Activated CD4-positive, alpha-beta memory T cell treated with anti-CD3 and anti-CD28 coated beads, Interleukin-2, amount 10 ng/mL, durations not matched to agents 7 days and 5 days (primary cell): Measurements from ENCODE around the gene ANKRD36. TPM values are rescaled to one million over a fixed set of nuclear protein-coding genes. Genes with fewer than 3 reads are reported as not detected.
"Not testable (repeated sequence)": the region's sequence is repeated elsewhere in the genome, so short reads cannot be mapped to it uniquely, and the experiment has no call there.

Source experiments
- CTCF ChIA-PET: fragments of 350-600 bp; sonication (Branson Sonifier 250); formaldehyde crosslinking; loops from one replicate; lab custom pipeline; 2021; ENCODE audit warnings: antibody characterized with exemption, inconsistent platforms; lab: Charles Lee
- POLR2A ChIA-PET: fragments of 350-600 bp; sonication (Branson Sonifier 250); formaldehyde crosslinking; loops from one replicate; lab custom pipeline; 2021; ENCODE audit warnings: antibody characterized with exemption; lab: Charles Lee
- DNase-seq: peaks from one replicate; pipeline ENCODE4 v3.0.0-alpha.2; 2020
- H3K27ac Mint-ChIP-seq: one replicate; pipeline ENCODE4 v1.8.0; 2021; ENCODE audit warnings: mild to moderate bottlenecking, mixed read lengths
- H3K27me3 Mint-ChIP-seq: one replicate; pipeline ENCODE4 v1.8.0; 2021; ENCODE audit warnings: mixed read lengths
- H3K36me3 Mint-ChIP-seq: one replicate; pipeline ENCODE4 v1.8.0; 2021; ENCODE audit warnings: low read depth, mixed read lengths
- H3K4me1 Mint-ChIP-seq: one replicate; pipeline ENCODE4 v1.8.0; 2021; ENCODE audit warnings: mixed read lengths
- H3K4me3 Mint-ChIP-seq: one replicate; pipeline ENCODE4 v1.8.0; 2021; ENCODE audit warnings: mild to moderate bottlenecking, mixed read lengths
- H3K9me3 Mint-ChIP-seq: one replicate; pipeline ENCODE4 v1.8.0; 2021; ENCODE audit warnings: mixed read lengths
- total RNA-seq, 2 experiments: library from RNA; stranded (reverse); gene quantifications; one replicate each; pipeline ENCODE4 v1.2.3, GENCODE V29; 2021

Gene ANKRD36
- total RNA-seq, 2 experiments from 2014 or later = 45.1 to 51.1 TPM

DNA sequence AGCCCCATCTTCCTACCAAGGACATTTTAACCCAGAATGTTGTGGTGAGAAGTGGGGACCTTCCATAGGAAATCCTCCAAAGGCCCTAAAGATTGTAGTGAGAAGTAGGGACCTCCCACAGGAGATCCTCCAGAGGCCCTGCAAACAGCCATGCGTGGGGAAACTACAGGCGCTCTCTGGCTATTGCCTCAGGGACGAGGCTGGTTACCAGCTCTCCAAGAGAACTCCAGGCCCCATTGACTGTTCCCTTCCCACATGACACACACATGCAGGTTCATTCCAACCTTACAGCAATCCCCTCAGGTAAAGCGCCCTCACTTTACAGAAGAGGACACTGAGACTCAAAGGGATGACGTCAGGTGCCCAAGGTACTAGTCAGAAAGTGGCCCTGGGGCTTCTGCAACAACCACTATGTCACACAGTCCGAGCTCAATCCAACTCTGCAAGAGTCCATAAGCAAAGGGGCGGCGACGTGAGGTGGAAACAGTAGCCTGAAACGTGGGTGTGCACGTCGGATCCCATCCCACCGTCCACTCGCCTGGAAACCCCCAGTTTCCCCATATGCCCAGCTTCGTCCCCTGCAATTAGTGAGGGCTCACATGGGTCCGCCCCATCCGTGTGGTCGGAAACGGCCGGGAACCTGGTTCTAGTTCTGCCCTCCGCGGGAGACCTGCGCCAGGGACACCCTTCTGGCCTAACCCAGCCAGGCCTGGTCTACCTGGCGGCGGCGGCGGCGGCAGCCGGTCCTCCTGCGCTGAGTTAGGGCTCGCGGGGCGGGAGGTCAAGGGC, 18.8 kb upstream of the ANKRD36 start:
- Mint-ChIP-seq H3K4me1 (peaks cover 10% of the 10 kb centered on the region), H3K4me3 (peak overlapping the region; percentile 44)
- H3K27me3 Mint-ChIP-seq, CTCF ChIA-PET, POLR2A ChIA-PET, DNase-seq, H3K36me3 Mint-ChIP-seq, H3K27ac Mint-ChIP-seq, H3K9me3 Mint-ChIP-seq: not testable (repeated sequence)

DNA sequence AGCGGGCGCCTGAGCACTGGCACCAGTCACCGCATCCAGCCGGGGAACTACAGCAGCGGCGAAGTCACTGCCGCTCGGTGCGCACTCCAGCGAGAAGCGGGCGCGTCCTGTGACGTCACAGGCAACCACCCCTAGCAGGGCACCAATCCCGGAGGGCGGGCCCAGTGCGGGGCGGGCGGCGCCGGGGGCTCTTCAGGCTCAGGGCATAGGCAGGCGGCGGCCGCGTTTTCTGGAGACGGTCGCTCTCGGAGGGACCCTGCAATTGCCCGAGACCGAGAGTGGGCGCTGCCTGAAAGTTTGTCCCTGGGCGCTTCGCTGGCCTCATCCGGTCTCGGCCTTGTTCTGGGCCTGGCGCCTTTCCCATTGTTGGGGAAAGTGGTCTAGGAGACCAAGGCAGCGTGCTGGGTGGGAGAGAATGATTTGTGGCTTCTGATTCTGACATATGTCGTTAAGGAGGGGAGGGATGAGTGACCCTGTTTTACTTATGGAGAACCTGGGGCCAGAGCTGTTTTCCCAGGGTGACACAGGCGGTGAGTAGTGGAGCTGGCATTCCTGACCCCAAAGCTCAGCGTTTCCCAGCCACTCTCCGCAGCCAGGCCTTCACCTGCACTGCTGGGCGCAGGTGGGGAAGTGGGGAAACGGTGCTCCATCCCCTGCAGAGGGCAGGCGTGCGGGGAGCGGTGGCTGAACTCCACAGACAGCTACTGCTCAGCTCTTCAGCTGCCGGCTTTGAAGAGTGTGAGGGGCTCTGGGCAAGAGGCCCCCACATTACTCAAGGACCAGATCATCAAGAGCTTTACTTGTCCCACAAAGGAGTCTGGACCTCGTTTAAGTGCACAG, 18.0 kb upstream of the ANKRD36 start, which contains the start of gene FAHD2B:
Gene FAHD2B (minus strand): TSS at position 111 of the 840 bp plus-strand sequence. CDS start 3,176 bp downstream, outside the sequence.
- not testable (repeated sequence) for H3K9me3 Mint-ChIP-seq, H3K36me3 Mint-ChIP-seq, H3K27me3 Mint-ChIP-seq
- Mint-ChIP-seq H3K27ac (peak within 1 kb of the TSS; percentile 45), H3K4me1 (peaks cover 10% of the 10 kb centered on the region), H3K4me3 (peak within 1 kb of the TSS; percentile 62)
- CTCF ChIA-PET = interaction anchor here (0.8 to 1.9 kb wide), 2 partner anchors 18 to 237 kb away, joined by 3 to 6 read pairs; partner anchors contain the start of genes ANKRD36 and ANKRD39
- POLR2A ChIA-PET = interaction anchor here (1.5 kb wide), 1 partner anchor 18 kb away, joined by 7 read pairs; the partner anchor contains the start of gene ANKRD36
- peak; percentile 89 for DNase-seq

DNA sequence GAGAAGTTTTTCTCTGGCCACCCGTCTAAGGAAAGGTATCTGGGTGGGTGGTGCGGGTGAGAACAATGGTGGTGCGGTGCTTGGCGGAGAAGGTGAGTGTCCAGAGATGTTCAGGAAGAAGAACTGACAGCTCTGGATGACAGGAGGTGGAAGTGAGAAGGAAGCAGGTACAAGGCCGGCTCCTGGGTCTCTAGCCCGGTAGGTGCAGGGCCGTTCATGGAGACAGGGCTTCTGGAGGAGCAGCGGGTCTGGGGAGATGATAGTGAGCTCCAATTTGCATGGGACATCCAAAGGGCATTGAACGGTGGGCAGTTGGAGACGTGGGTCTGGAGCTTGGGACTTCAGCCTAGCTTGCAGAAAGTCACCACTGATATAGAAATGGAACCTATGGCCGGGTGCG, 17.3 kb upstream of the ANKRD36 start:
- POLR2A ChIA-PET = interaction anchor here (1.5 kb wide), 1 partner anchor 17 kb away, joined by 7 read pairs; the partner anchor contains the start of gene ANKRD36

DNA sequence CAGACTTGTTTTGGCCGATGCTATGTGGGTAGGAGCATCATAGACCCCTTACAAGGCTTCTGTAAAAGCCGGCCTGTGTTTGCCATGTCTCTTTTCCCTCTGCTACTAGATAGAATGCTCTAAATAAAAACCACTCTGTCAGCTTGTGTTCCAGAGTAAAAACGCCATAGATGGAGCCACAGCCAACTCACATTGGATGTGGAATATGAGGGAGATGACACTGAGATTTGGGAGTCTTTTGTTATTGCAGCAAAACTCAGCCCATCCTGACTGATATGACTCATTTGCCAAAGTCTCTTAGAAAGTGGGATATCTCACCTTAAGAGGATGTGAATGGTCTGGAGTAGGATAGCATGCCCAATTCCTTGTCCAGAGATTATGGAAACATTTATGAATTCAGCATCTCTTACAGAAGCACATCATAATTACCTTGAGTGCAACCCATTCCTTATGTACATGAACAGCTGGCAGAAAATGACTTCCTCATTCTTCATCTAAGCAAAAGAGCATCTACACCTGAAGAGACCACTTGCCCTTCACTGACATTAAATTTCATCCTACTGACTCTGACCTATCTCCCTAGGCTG, 14.1 kb upstream of the ANKRD36 start:
- POLR2A ChIA-PET, H3K9me3 Mint-ChIP-seq, CTCF ChIA-PET, H3K4me3 Mint-ChIP-seq, H3K4me1 Mint-ChIP-seq, DNase-seq, H3K27ac Mint-ChIP-seq, H3K36me3 Mint-ChIP-seq: not testable (repeated sequence)
- H3K27me3 Mint-ChIP-seq = peaks cover 22% of the 10 kb centered on the region

More for the DNA sequence above, 17.3 kb upstream of the ANKRD36 start:
- H3K27ac Mint-ChIP-seq = no peak overlapping the region
- no peak for DNase-seq
- CTCF ChIA-PET = interaction anchor here (0.7 to 1.9 kb wide), 2 partner anchors 17 to 135 kb away, joined by 3 to 6 read pairs; partner anchors contain the start of gene ANKRD36
- peak overlapping the region; percentile 62 for H3K4me3 Mint-ChIP-seq
- peaks cover 10% of the 10 kb centered on the region for H3K4me1 Mint-ChIP-seq
- peaks cover 4% of the 10 kb centered on the region for H3K9me3 Mint-ChIP-seq
- H3K27me3 Mint-ChIP-seq = peaks cover 11% of the 10 kb centered on the region
- H3K36me3 Mint-ChIP-seq = no peaks in the 10 kb centered on the region

DNA sequence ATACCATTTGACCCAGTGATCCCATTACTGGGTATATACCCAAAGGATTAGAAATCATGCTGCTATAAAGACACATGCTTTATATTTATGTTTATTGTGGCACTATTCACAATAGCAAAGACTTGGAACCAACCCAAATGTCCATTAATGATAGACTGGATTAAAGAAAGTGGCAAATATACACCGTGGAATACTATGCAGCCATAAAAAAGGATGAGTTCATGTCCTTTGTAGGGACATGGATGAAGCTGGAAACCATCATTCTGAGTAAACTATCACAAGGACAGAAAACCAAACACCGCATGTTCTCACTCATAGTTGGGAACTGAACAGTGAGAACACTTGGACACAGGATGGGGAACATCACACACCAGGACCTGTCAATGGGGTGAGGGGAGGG, 6.1 kb upstream of the ANKRD36 start:
- H3K36me3 Mint-ChIP-seq, CTCF ChIA-PET, H3K4me3 Mint-ChIP-seq, DNase-seq, H3K27ac Mint-ChIP-seq, POLR2A ChIA-PET, H3K9me3 Mint-ChIP-seq, H3K4me1 Mint-ChIP-seq: not testable (repeated sequence)
- peaks cover 44% of the 10 kb centered on the region for H3K27me3 Mint-ChIP-seq

DNA sequence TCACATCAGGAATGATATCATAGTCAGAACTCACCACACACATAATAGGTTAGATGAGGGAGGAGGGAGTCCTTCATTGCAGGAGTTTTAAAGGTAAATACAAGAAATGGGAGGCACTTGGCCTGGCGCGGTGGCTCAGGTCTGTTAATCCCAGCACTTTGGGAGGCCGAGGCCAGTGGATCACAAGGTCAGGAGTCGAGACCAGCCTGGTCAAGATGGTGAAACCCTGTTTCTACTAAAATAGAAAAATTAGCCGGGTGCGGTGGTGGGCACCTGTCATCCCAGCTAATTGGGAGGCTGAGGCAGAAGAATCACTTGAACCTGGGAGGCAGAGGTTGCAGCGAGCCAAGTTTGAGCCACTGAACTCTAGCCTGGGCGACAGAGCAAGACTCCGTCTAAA, 1.7 kb upstream of the ANKRD36 start:
- not testable (repeated sequence) for H3K9me3 Mint-ChIP-seq, H3K4me1 Mint-ChIP-seq, H3K36me3 Mint-ChIP-seq, DNase-seq, H3K4me3 Mint-ChIP-seq, H3K27ac Mint-ChIP-seq
- H3K27me3 Mint-ChIP-seq = peaks cover 26% of the 10 kb centered on the region
- ChIA-PET CTCF (interaction anchor here (1.2 to 4.0 kb wide), 7 partner anchors 102 to 704 kb away, joined by 3 to 42 read pairs (median 5); partner anchors contain the start of gene ANKRD39), POLR2A (interaction anchor here (2.8 to 2.9 kb wide), 2 partner anchors 149 to 295 kb away, joined by 11 to 23 read pairs; partner anchors contain the start of gene CNNM3)

DNA sequence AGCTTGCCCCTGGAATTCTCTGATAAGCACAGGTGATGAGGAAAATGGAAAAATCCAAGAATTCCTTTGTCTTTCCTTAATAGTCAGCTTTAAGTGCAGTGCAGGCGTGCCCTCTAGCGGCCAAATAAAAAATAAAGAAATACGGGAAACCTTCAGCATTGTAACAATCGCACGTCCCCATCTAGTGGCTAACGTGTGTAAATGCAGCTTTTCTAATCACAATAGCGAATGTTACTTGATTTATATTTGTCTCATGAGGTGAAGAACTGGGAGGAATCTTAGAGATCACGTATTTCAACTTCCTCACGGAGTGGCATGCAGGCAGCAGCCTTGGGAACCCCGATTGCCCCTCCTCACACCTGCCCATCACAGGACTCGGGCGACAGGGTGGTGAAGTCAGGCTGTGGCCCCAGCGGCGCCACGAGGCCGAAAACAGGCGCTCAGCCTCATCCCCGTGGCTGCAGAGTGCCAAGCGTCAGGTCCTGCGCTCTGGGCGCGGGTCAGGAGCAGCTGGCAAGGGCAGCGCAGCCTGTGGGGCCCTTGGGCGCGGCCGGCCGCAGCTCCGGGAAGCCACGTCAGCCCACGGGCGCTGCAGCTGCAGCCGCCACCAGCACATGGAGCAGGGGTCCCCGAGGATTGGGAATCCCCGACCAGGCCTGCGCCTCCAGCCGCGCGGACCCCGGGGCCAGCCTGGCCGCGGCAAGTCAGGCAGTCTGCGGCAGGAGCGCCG, 468 bp upstream of the ANKRD36 start:
- Mint-ChIP-seq H3K4me3 (peak overlapping the region; percentile 90), H3K27me3 (peaks cover 20% of the 10 kb centered on the region), H3K4me1 (peaks cover 11% of the 10 kb centered on the region), H3K27ac (peak overlapping the region; percentile 97)
- ChIA-PET POLR2A (interaction anchor here (1.0 to 2.9 kb wide), 6 partner anchors 17 to 297 kb away, joined by 3 to 23 read pairs (median 11); partner anchors contain the start of genes ANKRD39, CNNM3 and SEMA4C), CTCF (interaction anchor here (0.8 to 4.0 kb wide), 21 partner anchors 17 to 705 kb away, joined by 3 to 42 read pairs (median 4); partner anchors contain the start of genes ANKRD39 and CNNM3)
- H3K9me3 Mint-ChIP-seq, H3K36me3 Mint-ChIP-seq: not testable (repeated sequence)
- peak; percentile 61 for DNase-seq

DNA sequence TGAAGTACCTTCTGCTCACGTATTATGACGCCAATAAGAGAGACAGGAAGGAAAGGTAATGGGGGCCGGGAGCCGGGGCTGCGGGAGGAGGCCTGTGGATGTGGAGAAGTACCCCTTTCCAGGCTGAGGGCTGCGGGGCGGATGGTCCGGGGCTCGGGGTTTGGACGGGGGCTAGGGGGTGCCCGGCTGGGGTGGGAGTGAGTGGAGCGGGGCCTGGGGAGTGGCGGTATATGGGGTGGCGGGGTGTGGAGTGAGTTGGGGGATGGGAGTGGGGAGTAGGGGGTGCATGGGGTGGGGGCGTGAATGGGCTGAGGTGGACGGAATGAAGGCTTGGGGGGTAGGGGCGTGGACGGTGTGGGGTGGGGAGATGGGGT, 916 bp downstream of the ANKRD36 start:
- Mint-ChIP-seq H3K4me1 (peaks cover 11% of the 10 kb centered on the region), H3K27me3 (peaks cover 15% of the 10 kb centered on the region), H3K4me3 (peak overlapping the region; percentile 97), H3K27ac (peak overlapping the region; percentile 99)
- not testable (repeated sequence) for H3K9me3 Mint-ChIP-seq, DNase-seq, H3K36me3 Mint-ChIP-seq
- CTCF ChIA-PET = interaction anchor here (1.2 to 4.0 kb wide), 4 partner anchors 151 to 297 kb away, joined by 5 to 42 read pairs (median 10); partner anchors contain the start of genes ANKRD39 and CNNM3
- POLR2A ChIA-PET = interaction anchor here (2.3 to 2.9 kb wide), 5 partner anchors 18 to 298 kb away, joined by 7 to 23 read pairs (median 11); partner anchors contain the start of genes ANKRD39, CNNM3 and SEMA4C

DNA sequence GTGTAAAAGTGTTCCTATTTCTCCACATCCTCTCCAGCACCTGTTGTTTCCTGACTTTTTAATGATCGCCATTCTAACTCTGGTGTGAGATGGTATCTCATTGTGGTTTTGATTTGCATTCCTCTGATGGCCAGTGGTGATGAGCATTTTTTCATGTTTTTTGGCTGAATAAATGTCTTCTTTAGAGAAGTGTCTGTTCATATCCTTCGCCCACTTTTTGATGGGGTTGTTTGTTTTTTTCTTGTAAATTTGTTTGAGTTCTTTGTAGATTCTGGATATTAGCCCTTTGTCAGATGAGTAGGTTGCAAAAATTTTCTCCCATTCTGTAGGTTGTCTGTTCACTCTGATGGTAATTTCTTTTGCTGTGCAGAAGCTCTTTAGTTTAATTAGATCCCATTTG, 16.1 kb downstream of the ANKRD36 start:
- H3K9me3 Mint-ChIP-seq, POLR2A ChIA-PET, DNase-seq, H3K4me3 Mint-ChIP-seq, CTCF ChIA-PET, H3K27me3 Mint-ChIP-seq, H3K27ac Mint-ChIP-seq, H3K4me1 Mint-ChIP-seq: not testable (repeated sequence)
- peaks cover 40% of the 10 kb centered on the region for H3K36me3 Mint-ChIP-seq

DNA sequence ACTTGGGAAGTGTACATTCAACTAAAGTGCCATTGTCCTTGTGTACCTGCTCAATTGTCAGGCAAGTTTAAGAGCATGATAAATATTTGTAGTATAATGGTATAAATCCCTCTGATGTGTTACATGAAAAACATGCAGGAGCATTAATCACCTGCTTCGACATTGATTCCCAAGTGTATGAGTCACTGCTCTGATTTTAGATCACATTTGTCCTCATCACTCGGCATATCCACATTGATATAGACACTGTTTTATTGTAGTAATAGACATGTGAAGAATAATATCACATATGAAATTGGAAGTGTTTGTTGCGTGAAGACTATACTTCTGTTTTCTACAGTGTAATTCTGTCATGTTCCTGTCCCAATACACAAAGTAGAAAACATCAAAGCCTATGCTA, 31.1 kb downstream of the ANKRD36 start:
- DNase-seq, H3K27ac Mint-ChIP-seq, H3K27me3 Mint-ChIP-seq, H3K4me3 Mint-ChIP-seq, CTCF ChIA-PET, H3K4me1 Mint-ChIP-seq, H3K9me3 Mint-ChIP-seq, POLR2A ChIA-PET: not testable (repeated sequence)
- H3K36me3 Mint-ChIP-seq = peaks cover 31% of the 10 kb centered on the region

DNA sequence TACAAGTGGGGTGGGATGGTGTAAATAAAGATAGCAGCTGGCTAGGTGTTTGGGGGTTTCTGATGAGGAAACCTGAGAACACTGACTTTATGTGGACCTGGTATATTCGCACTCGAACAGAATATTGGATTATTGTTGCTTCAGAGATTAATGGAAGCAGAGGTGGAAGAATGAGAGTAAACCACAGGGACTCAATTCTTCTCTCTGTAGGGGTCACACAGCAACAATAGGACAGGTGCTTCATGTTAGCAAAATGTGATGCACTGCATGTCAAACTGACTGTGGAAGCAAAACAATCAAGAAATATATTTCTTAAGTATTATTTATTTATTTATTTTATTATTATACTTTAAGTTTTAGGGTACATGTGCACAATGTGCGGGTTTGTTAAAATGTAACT, 53.6 kb downstream of the ANKRD36 start:
- DNase-seq, H3K4me3 Mint-ChIP-seq, H3K4me1 Mint-ChIP-seq, H3K27me3 Mint-ChIP-seq, H3K27ac Mint-ChIP-seq, CTCF ChIA-PET, POLR2A ChIA-PET: not testable (repeated sequence)
- peaks cover 55% of the 10 kb centered on the region for H3K36me3 Mint-ChIP-seq
- peaks cover 16% of the 10 kb centered on the region for H3K9me3 Mint-ChIP-seq

DNA sequence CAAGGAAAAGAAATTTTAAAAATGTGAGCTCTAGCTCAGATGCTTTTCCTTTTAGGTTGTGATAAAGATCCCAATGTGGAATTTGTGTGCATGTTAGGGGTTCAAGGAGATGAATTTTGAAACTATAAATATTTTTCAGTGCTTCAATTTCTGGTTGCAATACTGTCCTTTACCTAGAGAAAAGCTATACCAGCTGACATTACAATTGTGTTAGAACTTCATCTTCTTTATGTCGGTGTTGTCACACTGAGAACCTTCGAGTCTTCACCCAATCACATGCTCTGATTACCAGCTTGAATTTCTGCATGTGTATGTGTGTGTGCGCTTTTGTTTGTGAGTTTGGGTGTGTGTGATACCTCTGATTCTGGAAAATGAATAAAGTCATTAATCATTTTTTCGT, 55.0 kb downstream of the ANKRD36 start:
- DNase-seq, H3K4me3 Mint-ChIP-seq, H3K27ac Mint-ChIP-seq, CTCF ChIA-PET, H3K4me1 Mint-ChIP-seq, POLR2A ChIA-PET, H3K27me3 Mint-ChIP-seq: not testable (repeated sequence)
- Mint-ChIP-seq H3K36me3 (peaks cover 55% of the 10 kb centered on the region), H3K9me3 (peaks cover 16% of the 10 kb centered on the region)
